ENCODE data around the gene GRM8. TPM values are rescaled to one million over a fixed set of nuclear protein-coding genes. Genes with fewer than 3 reads are reported as not detected.
"Not testable (repeated sequence)": the region's sequence is repeated elsewhere in the genome, so short reads cannot be mapped to it uniquely, and the experiment has no call there.

Gene GRM8
- total RNA-seq, 6 experiments from 2014 or later, result not detected

GRCh38 chr7:126931581-126931980 lies 321.2 kb downstream of the GRM8 start:
- peaks cover 22% of the 10 kb centered on the region for H3K9me3 Mint-ChIP-seq
- H3K27me3 Mint-ChIP-seq (ENCODE audit: insufficient read depth), result no peaks in the 10 kb centered on the region; the same call in 1 of the 2 replicates
- no peak overlapping the region for H3K27ac Mint-ChIP-seq
- no peak for TF ChIP-seq CTCF (IDR thresholded peaks at IDR 0.05)
- DNase-seq, result no peak
- no peaks in the 10 kb centered on the region for H3K4me1 Mint-ChIP-seq (ENCODE audit: low read depth)
- no peaks in the 10 kb centered on the region for H3K36me3 Mint-ChIP-seq (ENCODE audit: low read depth)
- H3K4me3 Mint-ChIP-seq, result no peak overlapping the region

- Mint-ChIP-seq H3K4me1 (ENCODE audit: low read depth) (no peaks in the 10 kb centered on the region), H3K27ac (no peak overlapping the region), H3K9me3 (peaks cover 27% of the 10 kb centered on the region), H3K36me3 (ENCODE audit: low read depth) (no peaks in the 10 kb centered on the region), H3K4me3 (no peak overlapping the region), H3K27me3 (ENCODE audit: insufficient read depth) (no peaks in the 10 kb centered on the region; the same call in 1 of the 2 replicates)
- no peak for DNase-seq
- no peak for TF ChIP-seq CTCF (IDR thresholded peaks at IDR 0.05)
Observed at GRCh38 chr7:126930166-126930565, 322.6 kb downstream of the GRM8 start.

GRCh38 chr7:126924477-126924876 lies 328.3 kb downstream of the GRM8 start:
- H3K4me3 Mint-ChIP-seq, result no peak overlapping the region
- H3K36me3 Mint-ChIP-seq (ENCODE audit: low read depth), result peaks cover 3% of the 10 kb centered on the region; the same call in 1 of the 2 replicates
- H3K4me1 Mint-ChIP-seq (ENCODE audit: low read depth), result no peaks in the 10 kb centered on the region
- TF ChIP-seq CTCF (IDR thresholded peaks at IDR 0.05), result no peak
- peaks cover 41% of the 10 kb centered on the region for H3K9me3 Mint-ChIP-seq
- H3K27ac Mint-ChIP-seq, result no peak overlapping the region
- no peaks in the 10 kb centered on the region for H3K27me3 Mint-ChIP-seq (ENCODE audit: insufficient read depth)
- DNase-seq, result no peak

- not testable (repeated sequence) for H3K4me3 Mint-ChIP-seq; DNase-seq; H3K36me3 Mint-ChIP-seq (ENCODE audit: low read depth); H3K4me1 Mint-ChIP-seq (ENCODE audit: low read depth); H3K27me3 Mint-ChIP-seq (ENCODE audit: insufficient read depth); H3K27ac Mint-ChIP-seq
- peaks cover 42% of the 10 kb centered on the region for H3K9me3 Mint-ChIP-seq
Observed at GRCh38 chr7:126911627-126912026, 341.1 kb downstream of the GRM8 start.

- H3K4me1 Mint-ChIP-seq (ENCODE audit: low read depth); H3K36me3 Mint-ChIP-seq (ENCODE audit: low read depth); DNase-seq; H3K27me3 Mint-ChIP-seq (ENCODE audit: insufficient read depth); H3K27ac Mint-ChIP-seq; H3K4me3 Mint-ChIP-seq: not testable (repeated sequence)
- H3K9me3 Mint-ChIP-seq, result peaks cover 41% of the 10 kb centered on the region
Observed at GRCh38 chr7:126908564-126908963, 344.2 kb downstream of the GRM8 start.

- not testable (repeated sequence) for H3K36me3 Mint-ChIP-seq (ENCODE audit: low read depth); DNase-seq; H3K4me3 Mint-ChIP-seq; H3K27me3 Mint-ChIP-seq (ENCODE audit: insufficient read depth); H3K4me1 Mint-ChIP-seq (ENCODE audit: low read depth); H3K27ac Mint-ChIP-seq
- H3K9me3 Mint-ChIP-seq, result peaks cover 41% of the 10 kb centered on the region
Observed at GRCh38 chr7:126907657-126908056, 345.1 kb downstream of the GRM8 start.

- not testable (repeated sequence) for H3K4me1 Mint-ChIP-seq (ENCODE audit: low read depth); DNase-seq; H3K27ac Mint-ChIP-seq; H3K27me3 Mint-ChIP-seq (ENCODE audit: insufficient read depth); H3K4me3 Mint-ChIP-seq; H3K36me3 Mint-ChIP-seq (ENCODE audit: low read depth)
- H3K9me3 Mint-ChIP-seq, result peaks cover 29% of the 10 kb centered on the region
Observed at GRCh38 chr7:126905255-126905654, 347.5 kb downstream of the GRM8 start.

GRCh38 chr7:126901041-126901765 lies 351.5 kb downstream of the GRM8 start:
- not testable (repeated sequence) for H3K27me3 Mint-ChIP-seq (ENCODE audit: insufficient read depth); H3K36me3 Mint-ChIP-seq (ENCODE audit: low read depth); H3K27ac Mint-ChIP-seq; H3K9me3 Mint-ChIP-seq; DNase-seq; H3K4me1 Mint-ChIP-seq (ENCODE audit: low read depth); H3K4me3 Mint-ChIP-seq

DNA sequence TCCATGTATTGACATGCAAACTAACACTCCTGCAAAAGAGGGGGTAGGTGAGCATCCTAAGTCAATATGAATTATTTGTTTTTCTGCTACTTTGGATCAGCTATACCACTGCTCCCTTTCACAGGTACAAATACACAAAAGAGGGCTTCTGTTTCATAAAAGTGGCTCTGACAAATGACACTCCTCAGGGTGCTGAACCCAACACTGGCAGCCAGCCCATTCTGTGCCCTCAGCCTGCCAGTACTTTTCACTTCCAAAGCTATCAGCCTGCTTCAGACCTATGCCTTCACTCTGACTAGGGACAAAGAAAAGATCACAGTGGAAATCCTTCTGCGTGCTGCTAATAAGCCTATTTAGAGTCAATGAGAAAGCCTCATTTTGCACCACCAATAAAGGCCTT lies 364.8 kb downstream of the GRM8 start:
- not testable (repeated sequence) for DNase-seq; H3K36me3 Mint-ChIP-seq (ENCODE audit: low read depth); H3K27me3 Mint-ChIP-seq (ENCODE audit: insufficient read depth); H3K4me1 Mint-ChIP-seq (ENCODE audit: low read depth); H3K4me3 Mint-ChIP-seq; H3K9me3 Mint-ChIP-seq; H3K27ac Mint-ChIP-seq

- DNase-seq; H3K36me3 Mint-ChIP-seq (ENCODE audit: low read depth); H3K4me3 Mint-ChIP-seq; H3K9me3 Mint-ChIP-seq; H3K27ac Mint-ChIP-seq; H3K4me1 Mint-ChIP-seq (ENCODE audit: low read depth); H3K27me3 Mint-ChIP-seq (ENCODE audit: insufficient read depth): not testable (repeated sequence)
Observed at GRCh38 chr7:126887560-126887959, 365.2 kb downstream of the GRM8 start.

DNA sequence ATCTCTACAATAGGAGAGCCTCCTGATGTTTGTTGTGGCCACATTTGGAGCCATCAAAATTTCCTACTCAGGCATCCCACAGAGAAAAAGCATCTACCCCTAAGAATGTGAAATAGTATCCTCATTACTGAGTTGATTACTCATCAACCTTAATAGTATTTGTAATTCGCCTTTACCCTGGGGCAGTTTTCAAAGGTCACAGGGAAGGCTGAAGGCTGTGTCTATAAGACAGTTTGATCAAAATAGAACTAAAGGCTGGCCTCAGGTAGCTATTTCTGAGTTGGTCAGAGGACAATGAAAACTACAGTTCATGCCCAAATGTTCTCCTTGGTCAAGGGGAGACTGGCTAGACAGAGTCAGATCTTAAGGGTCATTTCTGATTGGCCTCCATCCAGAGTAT lies 370.0 kb downstream of the GRM8 start:
- DNase-seq; H3K4me3 Mint-ChIP-seq; H3K27ac Mint-ChIP-seq; H3K36me3 Mint-ChIP-seq (ENCODE audit: low read depth); H3K27me3 Mint-ChIP-seq (ENCODE audit: insufficient read depth); H3K4me1 Mint-ChIP-seq (ENCODE audit: low read depth): not testable (repeated sequence)
- peaks cover 16% of the 10 kb centered on the region for H3K9me3 Mint-ChIP-seq
